Measurements from ENCODE around the gene ROCK2.
"Not testable (repeated sequence)": the region's sequence is repeated elsewhere in the genome, so short reads cannot be mapped to it uniquely, and the experiment has no call there.

Gene ROCK2

DNA sequence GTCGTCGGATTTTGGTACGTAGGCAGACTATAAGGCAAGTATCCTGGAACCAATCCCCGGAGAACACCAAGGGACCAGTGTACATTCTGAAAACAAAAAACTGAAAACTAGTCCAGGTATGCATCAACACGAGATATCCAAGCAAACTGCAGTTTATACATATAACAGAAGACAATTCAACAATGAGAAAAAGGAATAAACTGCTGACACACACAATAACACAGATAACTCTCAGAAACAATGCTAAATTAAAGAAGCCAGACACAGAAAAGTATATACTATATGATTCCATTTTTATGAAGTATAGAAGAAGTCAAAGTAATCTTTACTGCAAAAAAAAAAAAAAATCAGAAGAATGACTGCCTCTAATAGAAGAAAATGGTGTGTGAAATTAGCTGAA is 5.9 kb downstream of the ROCK2 start:
- no peak for DNase-seq

DNA sequence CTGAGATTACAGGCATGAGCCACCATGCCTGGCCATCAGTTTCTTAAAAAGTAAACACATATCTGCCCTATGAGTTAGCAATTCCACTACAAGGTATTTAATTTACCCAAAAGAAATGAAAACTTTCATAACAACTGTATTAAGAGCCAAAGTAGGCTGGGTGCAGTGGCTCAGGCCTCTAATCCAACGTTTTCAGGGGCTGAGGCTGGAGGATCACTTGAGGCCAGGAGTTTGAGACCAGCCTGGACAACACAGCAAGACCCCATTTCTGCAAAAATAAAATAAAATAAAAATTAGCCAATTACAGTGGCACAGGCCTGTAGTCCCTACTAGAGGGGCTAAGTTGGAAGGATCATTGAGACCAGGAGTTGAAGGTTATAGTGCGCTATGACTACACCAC is 6.5 kb downstream of the ROCK2 start:
- DNase-seq = no peak

DNA sequence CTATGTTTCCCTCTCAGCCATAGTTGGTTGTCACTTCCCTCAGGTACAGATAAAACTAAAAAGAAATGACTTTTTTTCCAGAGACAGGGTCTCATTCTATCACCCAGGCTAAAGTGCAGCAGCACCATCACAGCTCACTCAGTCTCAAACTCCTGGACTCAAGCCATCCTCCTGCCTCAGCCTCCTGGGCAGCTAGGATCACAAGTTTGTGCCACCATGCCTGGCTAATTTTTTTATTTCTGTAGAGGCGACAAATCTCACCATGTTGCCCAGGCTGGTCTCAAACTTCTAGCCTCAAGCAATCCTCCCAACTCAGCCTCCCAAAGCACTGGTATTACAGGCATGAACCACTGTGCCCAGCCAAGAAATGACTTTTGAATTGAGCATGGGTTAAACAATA is 8.2 kb downstream of the ROCK2 start:
- DNase-seq = no peak

DNA sequence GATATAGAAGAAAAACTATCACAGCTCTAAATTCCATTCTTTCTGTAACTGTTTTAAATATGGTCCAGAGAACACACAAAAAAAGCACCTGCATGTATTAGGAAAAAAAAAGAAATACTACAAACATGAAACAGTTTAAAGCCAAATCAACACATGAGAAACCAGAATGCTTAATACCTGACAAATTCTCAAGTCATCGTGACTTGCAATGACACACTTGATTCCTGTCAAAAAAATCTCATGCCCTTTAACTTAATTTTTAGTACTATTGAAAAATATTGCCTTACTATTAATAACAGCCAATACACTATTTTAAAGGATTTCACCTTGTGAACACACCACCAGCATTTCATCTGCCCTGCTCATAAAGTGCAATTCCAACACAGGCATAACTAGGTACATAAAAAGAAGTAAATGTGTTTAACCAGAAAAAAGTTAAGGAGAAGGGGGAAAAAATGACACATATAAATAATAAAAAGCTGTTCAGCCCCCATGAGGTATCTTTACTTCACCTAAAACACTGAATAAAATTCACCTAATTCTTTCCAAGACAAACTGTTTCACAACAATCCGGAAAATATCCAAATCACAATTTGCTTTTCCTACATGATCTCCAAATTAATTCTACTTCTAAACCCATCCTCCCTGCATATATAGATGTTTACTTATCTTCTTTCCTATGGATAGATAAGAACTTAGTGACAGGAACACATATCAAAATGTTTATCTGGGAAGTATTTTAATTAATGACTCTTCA is 10.8 kb downstream of the ROCK2 start:
- no peak for DNase-seq

DNA sequence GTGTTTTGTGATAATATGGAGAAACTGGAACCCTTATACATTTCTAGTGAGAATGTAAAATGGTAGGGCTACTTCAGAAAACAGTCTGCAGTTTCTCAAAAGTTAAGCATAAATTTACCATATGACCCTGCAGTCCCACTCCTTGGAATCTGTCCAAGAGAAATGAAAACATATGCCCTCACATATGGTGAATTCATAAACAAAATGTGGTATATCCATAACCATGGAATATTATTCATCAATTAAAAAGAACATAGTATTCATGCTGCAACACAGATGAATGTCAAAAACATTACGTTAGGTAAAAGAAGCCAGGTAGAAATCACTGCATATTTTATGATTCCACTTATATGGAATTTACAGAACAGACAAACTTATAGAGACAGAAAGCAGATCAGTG is 11.8 kb downstream of the ROCK2 start:
- DNase-seq = no peak

DNA sequence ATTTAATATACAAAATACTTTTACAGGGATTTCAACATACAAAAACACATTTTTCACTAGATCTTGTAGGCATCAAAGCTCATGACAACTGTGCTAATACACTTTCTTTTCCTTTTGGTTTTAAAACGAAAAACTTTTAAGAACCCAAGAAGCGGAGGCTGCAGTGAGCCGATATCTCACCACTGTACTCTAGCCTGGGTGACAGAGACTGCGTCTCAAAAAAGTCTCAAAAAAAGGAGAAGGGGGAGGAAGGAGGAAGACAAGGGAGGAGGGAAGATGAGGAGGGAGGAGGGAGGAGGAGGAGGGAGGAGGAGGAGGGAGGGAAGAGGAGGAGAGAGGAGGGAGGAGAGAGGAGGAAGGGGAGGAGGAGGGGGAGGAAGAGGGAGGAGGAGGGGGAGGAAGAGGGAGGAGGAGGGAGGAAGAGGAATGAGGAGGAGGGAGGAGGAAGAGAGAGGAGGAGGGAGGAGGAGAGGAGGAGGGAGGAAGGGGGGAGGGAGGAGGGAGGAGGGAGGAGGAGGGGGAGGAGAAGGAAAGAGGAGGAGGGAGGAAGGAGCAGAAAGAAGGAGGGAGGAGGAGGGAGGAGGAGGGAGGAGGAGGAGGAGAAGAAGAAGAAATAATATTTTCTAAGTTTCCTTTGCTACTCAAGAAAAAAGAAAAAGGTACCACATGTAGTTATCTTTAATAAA is 13.8 kb downstream of the ROCK2 start:
- DNase-seq = no peak

DNA sequence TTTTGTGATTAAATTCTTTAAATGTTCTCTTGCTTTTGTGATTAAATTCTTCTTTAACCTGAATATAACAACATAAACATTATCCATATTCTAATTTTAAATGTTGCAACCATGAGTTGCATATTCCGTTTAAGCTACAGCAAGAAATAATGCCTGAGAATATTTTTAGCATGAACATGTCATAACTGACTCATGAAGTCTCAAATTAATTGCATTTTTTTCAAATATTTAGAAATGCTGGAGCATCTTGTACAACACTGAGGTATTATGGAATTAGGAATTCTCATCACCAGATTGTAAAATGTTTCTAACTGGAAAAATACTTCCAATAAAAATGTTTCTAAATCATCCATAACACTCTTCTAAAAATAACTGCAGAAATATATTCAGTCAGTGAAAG is 14.7 kb downstream of the ROCK2 start:
- no peak for DNase-seq

DNA sequence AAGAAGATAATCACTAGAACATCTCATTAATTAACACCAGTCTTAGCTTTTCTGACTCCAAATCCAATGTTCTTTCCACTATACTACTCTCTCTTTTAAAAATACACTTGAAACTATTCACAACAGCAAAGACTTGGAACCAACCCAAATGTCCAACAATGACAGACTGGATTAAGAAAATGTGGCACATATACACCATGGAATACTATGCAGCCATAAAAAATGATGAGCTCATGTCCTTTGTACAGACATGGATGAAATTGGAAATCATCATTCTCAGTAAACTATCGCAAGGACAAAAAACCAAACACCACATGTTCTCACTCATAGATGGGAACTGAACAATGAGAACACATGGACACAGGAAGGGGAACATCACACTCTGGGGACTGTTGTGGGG is 15.9 kb downstream of the ROCK2 start:
- DNase-seq = not testable (repeated sequence)

DNA sequence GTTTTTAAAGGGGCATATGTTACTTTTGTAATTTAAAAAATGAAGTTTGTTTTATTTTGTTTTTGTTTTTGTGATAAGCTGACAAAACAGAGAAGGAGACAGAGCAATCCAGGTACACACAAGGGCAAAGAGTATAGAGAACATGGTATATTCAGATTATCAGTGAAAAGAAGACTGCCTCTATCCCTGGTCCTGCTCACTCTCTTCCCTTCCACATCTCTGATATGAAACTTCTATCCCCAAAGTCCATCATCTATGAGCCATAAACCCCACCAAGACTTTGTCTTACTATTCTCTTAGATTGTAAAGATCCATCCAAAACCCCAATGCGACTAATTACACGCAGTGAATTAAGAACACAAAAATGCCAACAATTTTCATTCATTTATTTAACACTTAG is 16.6 kb downstream of the ROCK2 start:
- no peak for DNase-seq

DNA sequence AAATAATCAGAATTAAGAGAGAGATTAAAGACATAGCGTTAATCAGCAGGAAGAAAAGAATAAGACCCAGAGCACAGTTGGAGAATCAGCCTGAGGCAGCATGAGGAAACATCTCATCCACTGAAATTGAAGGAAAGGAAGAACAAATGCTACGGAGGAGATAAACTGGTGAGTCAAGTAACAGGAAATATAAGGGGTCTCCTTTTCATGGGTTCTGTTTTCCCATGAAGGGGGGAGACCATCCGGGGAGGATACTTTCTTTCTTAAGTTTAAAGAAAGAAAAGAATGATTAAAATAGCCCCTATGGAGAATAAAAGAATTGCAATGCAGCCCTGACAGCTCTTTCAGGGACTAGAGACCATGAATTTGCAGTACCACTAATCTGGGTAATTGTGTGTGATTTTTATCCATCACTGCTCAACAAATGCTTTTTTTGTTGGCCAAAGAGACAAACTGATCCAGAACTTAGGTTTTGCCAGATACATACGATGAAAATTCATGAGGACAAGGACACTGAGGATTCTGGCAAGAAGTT is 17.7 kb downstream of the ROCK2 start:
- no peak for DNase-seq

DNA sequence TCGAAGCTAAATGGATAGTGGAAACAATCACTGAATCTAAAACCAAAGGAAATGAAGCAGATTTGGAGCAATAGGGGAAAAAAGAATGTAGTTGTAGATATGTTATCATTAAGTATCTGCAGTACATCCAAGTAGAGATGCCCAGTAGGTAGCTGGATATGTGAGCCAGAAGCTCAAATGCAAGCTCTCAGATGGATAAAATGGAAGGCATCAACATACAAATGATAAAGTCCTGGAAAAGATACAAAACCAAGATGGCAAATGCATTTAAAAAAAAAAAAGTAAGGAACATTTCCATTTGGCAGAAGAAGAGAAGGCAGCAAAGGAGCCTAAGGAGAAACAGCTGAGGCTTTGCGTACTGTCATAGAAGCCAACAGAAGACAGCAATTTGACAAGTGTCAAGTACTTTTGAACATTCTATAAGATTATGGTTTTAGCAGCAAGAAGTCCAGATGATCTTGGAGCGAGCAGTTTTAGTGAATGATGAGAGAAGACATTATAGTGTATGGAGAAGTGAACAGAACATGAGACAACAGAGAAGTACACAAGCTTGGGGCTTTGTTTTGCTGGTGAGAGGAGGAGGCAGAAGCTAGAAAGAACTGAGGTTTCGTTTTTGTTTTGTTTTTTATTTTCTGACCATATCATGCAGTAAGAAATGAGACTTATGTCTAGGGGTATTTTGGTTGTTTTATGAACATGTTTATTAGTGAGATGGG is 18.3 kb downstream of the ROCK2 start:
- DNase-seq = no peak

DNA sequence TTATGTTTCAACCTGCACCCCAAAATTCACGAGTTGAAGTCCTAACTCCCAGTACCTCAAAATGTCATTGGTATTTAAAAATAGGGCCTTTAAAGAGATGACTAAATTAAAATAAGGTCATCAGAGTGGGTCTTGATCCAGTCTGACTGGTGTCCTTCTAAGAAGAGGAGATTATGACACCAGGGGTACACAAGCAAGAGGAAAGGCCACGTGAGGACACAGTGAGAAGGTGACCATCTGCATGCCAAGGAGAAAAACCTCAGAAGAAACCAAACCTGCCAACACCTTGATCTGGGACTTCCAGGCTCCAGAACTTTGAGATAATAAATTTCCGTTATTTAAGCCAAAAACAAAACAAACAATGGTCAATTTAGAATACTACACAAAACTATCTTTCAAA is 22.6 kb downstream of the ROCK2 start:
- no peak for DNase-seq

DNA sequence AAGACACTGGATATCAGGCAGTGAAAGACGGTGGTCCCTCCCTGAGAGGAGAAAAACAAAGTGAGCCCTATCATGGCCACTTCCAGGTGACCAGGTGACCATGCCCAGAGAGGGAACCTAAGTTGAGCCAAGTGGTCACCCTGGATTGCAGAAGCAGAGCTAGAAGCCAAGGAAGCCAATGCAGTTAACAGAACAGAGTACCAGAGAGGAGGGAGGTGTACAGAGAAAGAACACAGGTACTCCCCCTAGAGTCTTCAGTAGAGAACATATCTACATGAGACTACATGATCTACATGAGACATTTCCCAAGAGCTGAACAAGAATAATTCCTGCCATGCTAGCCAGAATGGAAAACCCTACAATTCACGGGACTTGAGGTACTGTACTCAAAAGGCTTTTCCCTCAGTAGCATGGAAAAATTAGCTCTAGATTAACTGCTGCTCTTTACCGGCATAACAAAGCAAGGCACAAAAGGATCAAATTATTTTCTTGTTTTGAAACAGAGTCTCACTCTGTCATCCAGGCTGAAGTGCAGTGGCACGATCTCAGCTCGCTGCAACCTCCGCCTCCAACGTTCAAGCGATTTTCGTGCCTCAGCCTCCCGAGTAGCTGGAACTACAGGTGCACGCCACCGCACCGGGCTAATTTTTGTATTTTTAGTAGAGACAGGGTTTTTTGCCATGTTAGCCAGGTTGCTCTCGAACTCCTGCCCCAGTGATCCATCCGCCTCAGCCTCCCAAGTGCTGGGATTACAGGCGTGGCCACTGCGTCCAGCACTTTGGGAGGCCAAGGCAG is 23.5 kb downstream of the ROCK2 start:
- DNase-seq = no peak

DNA sequence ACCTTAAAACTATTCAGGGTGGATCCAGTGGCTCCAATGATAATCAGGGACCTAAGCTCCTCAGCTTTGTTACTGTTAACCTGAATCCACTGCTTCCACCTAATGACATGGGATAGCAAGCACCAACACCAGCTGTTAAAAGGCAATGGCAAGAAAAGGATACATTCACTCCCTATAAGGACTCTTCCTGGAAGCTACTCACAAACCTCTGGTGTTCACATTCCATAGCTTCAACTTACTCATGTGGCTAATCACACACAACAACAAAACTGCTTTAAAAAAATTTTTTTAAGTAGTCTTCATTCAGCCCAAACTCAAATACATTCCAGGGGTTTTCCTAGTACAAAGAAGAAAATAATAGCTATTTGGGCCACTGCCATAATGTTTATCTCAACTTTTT is 24.5 kb downstream of the ROCK2 start:
- no peak for DNase-seq

DNA sequence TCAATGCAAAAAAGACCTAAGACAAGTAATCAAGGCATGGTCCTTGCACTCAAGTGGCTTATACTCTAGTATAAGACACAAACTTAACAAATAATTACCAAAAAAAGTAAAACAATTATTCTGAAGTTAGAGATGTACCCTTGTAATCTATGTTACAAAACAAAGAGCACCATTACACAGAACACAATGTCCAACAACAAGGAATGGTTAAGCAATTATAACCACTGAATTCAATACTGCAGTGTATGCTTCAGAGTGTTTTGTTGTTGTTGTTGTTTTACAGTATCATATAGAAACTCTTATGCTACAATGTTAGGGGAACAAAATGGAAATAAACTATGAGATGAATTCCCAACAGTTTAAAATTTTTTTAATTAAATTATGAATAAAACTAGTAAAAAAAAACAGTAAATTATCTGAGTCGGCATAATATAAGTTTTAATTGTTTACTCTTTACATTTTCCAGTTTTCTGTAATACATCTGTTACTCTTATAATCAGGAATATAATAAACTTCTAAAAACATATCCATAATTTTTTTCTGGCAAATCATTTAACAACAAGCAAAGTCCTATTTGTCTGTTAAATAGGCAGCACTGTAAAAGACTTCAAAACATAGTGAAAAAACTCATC is 29.2 kb downstream of the ROCK2 start:
- DNase-seq = no peak

DNA sequence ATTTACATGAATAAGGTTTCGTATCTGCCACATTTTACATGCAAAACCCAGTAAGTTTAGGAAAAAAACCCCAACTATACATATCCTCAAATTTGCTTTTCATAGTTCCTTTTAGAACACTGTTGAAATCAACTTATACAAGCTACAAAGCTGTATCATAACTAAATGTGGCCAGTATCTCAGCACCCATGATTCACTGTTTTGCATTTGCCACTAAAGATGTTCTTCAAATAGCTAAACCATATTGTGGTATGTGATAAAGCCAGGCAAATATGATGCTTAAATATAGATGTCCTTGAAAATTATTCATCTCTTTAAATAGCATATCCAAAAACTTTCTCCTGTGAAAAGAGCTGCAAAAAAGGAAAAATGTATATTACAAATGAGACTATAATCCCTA is 29.9 kb downstream of the ROCK2 start:
- no peak for DNase-seq

DNA sequence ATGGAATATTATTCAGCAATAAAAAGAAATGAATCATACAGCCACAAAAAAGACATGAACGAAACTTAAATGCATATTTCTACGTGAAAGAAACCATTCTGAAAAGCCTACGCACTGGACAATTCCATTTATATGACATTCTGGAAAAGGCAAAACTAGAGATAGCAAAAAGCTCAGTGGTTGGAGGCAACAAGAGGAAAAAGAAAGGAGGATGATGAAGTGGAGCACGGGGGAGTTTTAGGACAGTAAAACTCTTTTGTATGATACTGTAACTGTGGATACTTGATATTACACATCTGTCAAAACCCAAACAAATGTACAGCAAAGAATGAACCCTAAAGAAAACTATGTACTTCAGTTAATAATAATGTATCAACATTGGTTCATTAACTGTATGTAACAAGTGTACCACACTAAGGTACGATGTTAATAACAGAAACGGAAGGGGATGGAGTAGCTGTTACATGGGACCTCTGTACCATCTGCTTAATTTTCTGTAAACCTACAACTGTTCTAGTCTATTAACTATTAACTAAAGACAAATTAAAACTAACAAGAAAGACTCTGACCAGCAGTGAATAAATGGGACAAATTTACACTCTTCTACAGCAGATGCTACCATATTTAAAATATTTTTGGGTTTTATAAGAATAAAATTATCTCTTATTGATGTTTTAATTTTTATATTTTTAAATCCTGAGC is 31.5 kb downstream of the ROCK2 start:
- no peak for DNase-seq

DNA sequence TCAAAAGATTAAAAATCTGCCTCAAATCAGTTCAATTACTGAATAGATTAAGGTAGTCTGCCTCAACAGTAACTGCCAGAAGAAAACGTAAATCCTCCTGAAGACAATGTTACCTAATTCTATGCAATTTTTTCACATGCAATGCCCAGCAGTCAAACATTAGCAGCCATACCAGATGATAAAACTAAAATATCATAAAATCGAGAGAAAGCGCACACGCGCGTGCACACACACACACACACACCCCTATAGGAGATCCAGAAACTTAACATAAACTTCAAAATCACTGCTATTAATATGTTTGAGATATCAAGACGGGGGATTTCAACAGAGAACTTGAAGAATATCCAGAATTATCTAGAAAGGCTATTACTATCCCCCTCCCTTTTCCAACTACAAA is 32.9 kb downstream of the ROCK2 start:
- no peak for DNase-seq

DNA sequence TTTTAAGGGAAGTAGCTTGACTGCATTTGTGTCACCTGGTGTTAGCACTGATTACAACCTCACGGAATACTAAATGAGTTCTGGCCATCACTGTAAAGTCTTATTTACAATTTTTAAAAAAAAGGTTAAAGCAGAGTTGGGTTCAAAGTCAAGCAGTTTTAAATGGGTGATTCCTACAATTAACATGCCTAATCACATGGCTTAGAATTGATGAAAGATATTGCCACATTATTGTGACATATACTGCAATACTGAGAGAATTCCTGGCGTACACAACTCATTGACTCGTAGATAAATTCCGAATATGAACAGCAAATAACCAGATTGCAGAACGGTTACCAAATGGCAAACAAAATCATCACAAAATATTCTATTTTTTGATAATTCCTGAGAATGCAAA is 34.2 kb downstream of the ROCK2 start:
- DNase-seq = no peak

DNA sequence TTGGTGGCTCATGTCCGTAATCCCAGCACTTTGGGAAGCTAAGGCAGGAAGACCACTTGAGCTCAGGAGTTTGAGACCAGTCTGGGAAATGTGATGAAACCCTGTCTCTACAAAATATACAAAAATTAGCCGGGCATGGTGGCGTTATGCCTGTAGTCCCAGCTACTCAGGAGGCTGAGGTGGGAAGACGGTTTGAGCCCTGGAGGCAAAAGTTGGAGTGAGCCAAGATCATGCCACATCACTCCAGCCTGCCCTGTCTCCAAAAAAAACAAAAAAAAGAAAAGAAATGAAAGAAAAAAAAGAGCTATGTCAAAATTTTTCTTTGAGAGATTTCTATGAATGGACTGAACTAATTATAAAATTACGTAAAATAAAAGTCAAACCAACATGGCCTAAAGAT is 34.7 kb downstream of the ROCK2 start:
- no peak for DNase-seq

DNA sequence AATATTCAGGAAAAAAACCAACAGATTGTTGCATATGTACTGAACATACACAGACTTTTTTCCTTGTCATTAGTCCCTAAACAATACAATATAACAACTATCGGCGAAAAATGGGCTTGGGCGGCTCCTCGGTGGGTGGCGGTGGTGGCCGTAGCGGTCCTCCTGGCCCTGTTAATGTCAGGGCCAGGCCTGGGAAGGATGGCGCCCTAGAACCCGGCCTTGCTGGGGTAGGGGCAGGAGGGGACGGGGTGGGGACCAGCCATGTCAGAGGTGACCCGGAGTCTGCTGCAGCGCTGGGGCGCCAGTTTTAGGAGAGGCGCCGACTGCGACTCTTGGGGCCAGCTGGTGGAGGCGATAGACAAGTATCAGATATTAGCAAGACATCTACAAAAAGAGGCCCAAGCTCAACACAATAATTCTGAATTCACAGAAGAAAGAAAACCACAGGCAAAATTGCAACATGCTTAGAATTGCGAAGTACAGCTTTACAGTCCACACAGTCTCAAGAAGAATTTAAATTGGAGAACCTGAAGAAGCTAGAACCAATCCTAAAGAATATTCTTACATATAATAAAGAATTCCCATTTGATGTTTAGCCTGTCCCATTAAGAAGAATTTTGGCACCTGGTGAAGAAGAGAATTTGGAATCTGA is 36.5 kb downstream of the ROCK2 start:
- DNase-seq = no peak

All from activated CD4-positive, alpha-beta T cell treated with anti-CD3 and anti-CD28 coated beads, Interleukin-2, amount 50 U/mL, for 4 hours (primary cell).